Spleen (tissue), 7 donors: ENCODE results near the gene TCIRG1.

Experiments used
- CTCF ChIP-seq, 11 experiments: fragments of 200-600 bp in 7 of 11; fragments of 450-650 bp in 4 of 11; sonication (generic) in 4 of 11; IDR thresholded peaks in 8 of 11; conservative IDR thresholded peaks in 3 of 11; 1 replicate in 7 of 11; 2 replicates in 4 of 11; pipeline versions ENCODE4 v1.4.0 to v1.8.0; 2016 to 2021; ENCODE audit warnings: antibody characterized with exemption in 11 of 11, inconsistent platforms in 4 of 11, mild to moderate bottlenecking in 1 of 11
- POLR2A ChIP-seq, 3 donors: fragments of 450-650 bp; IDR thresholded peaks; one replicate each; pipeline ENCODE4 v1.5.1; 2017; ENCODE audit warnings: antibody characterized with exemption in 3 of 3, mild to moderate bottlenecking in 1 of 3
- donor health status: DM: no; HTN: no; CAD: no; lungs with moderate emphysema.
- donor health status: DM: no; HTN: no; CAD: no.
- donor health status: DM: no; HTN: no; CAD: no.

DNA sequence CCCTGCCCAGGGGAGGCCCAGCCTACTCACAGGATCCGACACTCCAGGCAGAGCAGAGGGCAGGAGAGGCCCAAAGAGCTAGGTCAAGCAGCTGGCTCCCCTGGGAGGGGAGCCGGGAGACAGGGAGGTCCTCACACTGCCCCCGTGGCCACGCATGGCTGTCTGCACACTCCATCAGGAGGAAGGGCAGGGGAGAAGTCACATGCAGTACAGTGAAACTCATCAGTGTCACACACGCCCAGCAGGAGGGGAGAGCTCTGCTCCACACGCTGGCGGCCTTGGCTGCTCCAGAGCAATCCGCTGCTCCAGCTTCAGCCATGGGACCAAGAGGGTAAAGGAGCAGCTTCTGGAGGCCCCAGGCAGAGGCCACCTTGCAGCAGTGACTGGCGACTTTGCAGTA is 14.3 kb downstream of the TCIRG1 start:
- TF ChIP-seq POLR2A (IDR thresholded peaks at IDR 0.05) (no peak), CTCF (IDR thresholded peaks at IDR 0.05 in 8 of 11, conservative IDR thresholded peaks at IDR 0.05 in 3 of 11) (no peak)
